DMS 273 treated with DMSO at 0.1 percent for 48 hours (cell line): Measurements from ENCODE around the gene SIAH3.
"Not testable (repeated sequence)": the region's sequence is repeated elsewhere in the genome, so short reads cannot be mapped to it uniquely, and the experiment has no call there.

Source experiments
- DNase-seq: peaks from one replicate; lab custom pipeline; 2025; lab: John Stamatoyannopoulos, UW

SIAH3 gene

DNA sequence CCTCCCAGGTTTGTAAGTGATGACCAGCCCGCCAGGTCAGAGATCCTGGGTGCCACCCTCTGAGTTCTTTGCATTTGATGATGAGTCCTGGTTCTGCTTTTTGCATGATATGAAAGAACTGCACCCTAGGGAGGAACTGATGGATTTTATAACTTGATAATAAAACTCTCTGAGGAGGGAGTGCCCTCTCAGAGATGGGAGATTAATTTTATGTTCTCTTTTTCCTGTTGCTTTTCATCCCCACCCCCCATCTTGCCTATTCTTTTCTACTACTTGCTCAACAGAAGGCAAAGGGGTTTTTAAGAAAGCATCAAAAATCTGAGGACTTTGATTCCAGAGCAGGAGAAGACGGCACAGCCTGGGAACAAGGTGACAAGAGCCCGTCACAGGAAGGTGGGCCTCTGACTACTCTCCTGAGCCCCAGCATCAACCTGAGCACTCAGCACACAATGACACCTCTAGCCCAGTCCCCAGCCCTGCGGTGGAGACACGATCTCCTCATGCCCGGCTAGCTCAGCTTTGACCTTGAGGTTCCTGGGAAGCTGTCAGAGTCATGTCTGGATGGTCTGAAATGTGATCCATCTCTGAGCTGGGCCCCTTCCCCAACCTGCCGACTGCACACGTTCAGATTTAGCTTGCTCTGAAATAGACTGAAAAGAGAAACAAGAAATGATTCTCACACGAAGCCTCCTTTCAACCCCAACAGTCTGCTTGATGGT, 69.1 kb downstream of the SIAH3 start:
- DNase-seq, result no peak

- peak; percentile 85 for DNase-seq
Observed at GRCh38 chr13:45781553-45782326, 69.8 kb downstream of the SIAH3 start.

DNA sequence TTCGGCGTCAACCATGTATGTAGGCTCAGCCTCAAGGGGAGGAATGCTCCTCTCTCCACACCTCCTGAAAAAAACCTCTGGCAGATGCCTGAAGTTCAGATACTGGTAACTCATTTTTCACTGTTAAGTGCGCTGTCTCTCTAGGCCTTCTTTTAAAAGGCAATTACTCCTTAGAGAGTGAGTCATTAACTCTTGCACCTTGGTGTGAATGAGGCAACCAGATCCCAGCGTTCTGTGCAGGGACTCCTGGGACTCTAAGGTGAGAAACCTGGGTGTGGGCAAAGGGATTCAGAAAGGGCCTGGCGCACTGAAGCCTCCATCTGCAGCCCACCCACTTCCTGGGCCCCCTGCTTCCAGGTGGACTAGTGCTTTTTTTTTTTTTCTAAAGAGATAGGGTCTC, 71.7 kb downstream of the SIAH3 start:
- no peak for DNase-seq

GRCh38 chr13:45778882-45779281, 72.7 kb downstream of the SIAH3 start:
- no peak for DNase-seq

- DNase-seq, result no peak
Observed at GRCh38 chr13:45776748-45777147, 74.8 kb downstream of the SIAH3 start.

- DNase-seq, result no peak
Observed at GRCh38 chr13:45775401-45775963, 76.1 kb downstream of the SIAH3 start.

DNA sequence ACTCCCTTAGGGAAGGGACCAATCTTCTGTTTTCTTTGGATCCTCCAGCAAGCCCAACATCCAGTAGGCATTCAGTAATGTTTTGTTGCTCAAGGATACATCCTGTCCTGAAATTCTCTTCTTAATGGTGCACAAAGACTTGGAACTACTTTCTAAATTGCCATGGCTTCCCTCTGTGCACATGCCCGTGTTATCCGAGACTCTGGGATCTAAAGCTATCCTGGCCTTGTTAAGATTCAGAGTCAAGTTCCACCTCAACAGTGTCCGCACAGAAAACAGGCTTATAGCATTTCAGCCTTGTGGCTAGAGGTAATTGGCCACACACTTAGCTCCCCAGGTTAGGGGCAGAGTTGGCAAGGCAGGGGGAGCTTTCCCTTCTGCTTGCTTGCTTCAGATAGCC, 77.6 kb downstream of the SIAH3 start:
- DNase-seq, result no peak

DNA sequence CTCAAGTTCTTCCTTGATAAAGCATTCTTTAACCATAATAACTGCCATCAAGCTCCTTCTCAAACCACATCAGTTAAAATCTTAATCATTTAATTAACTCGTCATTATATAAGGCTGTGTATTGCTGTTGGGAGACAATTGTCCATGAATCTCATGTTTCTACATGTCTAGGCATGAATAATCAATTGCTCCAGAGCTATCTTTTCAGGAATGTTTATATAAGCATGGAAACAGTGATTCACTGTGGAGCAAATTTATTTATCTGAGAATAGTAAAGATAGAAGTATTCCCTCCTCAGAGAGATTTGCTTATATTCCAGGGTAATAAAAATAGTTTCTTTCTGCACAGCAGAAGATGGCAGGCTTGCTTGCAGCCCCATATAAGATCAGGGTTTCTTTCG, 78.3 kb downstream of the SIAH3 start:
- no peak for DNase-seq

GRCh38 chr13:45770886-45771285, 80.7 kb downstream of the SIAH3 start:
- DNase-seq, result no peak

- no peak for DNase-seq
Observed at GRCh38 chr13:45768656-45769479, 82.7 kb downstream of the SIAH3 start.

GRCh38 chr13:45765464-45765863, 86.1 kb downstream of the SIAH3 start:
- no peak for DNase-seq

DNA sequence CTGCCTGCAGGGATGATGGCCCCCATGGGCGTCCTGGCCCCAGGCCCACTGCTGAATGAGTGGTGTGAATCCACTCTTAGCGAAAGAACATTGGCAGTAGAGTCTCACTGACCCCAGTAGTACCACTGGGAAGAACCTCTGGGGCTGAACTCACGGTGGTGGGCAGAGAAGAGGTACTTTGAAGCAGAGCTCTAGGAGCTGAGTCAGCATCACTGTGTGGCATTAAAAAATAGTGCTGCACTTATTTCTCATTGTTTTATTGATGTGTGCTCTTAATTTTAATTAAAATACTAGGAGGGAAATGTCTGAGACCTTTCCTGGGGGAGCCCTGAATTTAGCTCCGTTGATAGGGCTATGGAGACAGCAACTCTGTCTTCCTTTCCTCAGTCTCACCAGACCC, 88.1 kb downstream of the SIAH3 start:
- no peak for DNase-seq

GRCh38 chr13:45757589-45757988, 94.0 kb downstream of the SIAH3 start:
- DNase-seq, result not testable (repeated sequence)

- DNase-seq, result not testable (repeated sequence)
Observed at GRCh38 chr13:45756498-45756897, 95.1 kb downstream of the SIAH3 start.

DNA sequence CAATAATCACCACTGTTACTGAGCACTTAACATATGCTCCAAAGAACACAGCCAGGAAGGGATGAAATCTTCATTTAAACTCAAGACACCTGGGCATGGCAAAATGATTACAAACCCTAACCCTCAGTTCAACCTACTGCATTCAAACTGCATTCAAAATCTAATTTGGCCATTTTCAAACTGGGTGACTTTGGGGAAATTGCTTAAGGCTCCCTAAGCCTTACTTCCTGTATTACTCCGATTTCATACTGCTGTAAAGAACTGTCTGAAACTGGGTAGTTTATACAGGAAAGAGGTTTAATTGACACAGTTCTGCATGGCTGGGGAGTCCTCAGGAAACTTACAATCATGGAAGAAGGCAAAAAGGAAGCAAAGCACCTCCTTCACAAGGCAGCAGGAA, 99.0 kb downstream of the SIAH3 start:
- no peak for DNase-seq

DNA sequence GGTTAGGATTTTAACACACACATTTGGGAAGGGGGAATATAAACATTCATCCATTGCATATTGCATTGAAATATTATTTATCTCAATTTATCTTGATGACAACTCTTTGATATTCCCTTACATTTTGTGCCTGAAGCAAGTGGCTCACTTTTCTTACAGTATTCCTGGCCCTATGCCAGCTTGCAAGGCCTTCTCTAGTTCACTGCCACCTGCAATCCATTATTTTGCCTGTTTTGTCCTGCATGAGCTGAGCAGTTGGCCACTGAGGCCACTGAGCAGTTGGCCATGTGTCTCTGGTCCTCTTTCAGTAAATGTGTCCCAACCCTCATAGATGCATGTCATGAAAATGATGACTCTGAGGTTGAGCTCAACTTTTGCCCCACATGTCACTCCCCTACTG, 99.7 kb downstream of the SIAH3 start:
- DNase-seq, result no peak

- no peak for DNase-seq
Observed at GRCh38 chr13:45750566-45750965, 101.0 kb downstream of the SIAH3 start.

DNA sequence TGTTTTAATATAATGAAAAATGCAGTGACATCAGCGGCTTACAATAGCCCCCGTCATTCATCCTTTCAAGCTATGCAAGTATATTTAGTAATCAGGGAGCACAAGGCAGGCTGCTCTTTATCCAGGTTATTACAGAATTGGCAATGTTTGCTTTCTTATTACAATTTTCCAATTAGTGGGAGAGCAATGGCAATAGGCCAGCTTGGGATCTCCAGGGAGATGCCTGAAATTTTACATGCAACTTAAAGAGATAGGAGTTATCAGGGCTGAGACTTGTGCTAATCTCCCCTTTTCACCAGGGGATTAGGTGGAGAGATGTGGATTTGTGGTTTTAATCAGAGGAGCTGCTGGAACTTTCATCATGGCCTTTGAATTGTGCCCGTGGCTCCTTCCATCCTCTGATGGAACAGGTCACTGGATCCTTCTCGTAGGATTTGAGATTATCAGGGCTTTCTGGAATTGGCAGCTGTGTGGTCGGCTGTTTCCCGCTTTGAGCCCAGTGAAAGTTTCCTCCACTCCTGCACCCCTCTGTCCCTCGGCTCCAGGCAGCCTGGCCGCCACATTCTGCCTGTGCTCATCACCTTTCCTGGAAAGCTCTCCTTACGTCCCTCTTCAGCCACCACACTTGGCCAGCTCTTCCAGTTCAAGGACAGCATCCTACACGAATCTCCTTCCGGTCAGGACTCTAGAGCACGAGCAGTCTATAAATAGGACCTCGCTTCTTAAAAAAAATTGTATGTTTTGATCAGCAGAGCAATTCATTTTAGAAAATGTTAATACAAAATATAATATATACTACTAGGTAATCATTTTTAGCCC, 102.4 kb downstream of the SIAH3 start:
- DNase-seq, result no peak

- DNase-seq, result no peak
Observed at GRCh38 chr13:45747071-45747470, 104.5 kb downstream of the SIAH3 start.

DNA sequence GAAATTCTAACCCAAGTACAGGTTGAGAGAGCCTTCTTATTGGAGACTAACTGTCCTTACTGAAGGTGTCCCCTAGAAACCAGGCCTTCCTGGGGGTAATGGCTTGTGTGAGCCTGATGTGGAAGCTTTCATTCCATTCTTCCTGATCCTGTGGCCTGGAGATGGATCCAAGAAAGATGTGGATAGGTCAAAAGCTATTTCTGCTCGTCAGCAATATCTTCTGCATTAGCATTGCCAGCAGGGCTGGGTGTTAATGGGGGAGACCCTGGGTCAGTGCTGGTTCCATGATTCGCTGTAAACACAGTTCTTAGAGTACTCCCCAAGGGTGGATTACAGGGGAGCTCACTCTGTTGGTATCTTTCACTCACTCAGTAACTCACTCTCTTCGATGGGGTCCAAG, 106.6 kb downstream of the SIAH3 start:
- DNase-seq, result no peak

GRCh38 chr13:45742985-45743384, 108.6 kb downstream of the SIAH3 start:
- DNase-seq, result no peak
